Thymus (tissue), 11 donors: Measurements from ENCODE around the gene CTNNAL1. TPM values are rescaled to one million over a fixed set of nuclear protein-coding genes. Genes with fewer than 3 reads are reported as not detected.
A peak's percentile ranks its signal among the peaks of the same experiment; 100 is the strongest.

Source experiments
- DNase-seq, 9 donors: peaks; one replicate each; pipeline ENCODE4 v3.0.0-alpha.2; 2013; ENCODE audit warnings: low spot score in 9 of 9, low read depth in 6 of 9, missing footprints in 1 of 9
- H3K27ac ChIP-seq, 2 donors: one replicate each; pipeline ENCODE4 v1.5.1; 2013; ENCODE audit warnings: control low read depth in 1 of 2, low read depth in 1 of 2, low read length in 1 of 2, mild to moderate bottlenecking in 1 of 2, moderate library complexity in 1 of 2
- H3K27me3 ChIP-seq, 2 donors: one replicate each; pipeline ENCODE4 v1.5.1; 2013; ENCODE audit warnings: low read length in 1 of 2; ENCODE audit not compliant: control insufficient read depth in 2 of 2, insufficient read depth in 1 of 2
- H3K36me3 ChIP-seq, 2 donors: one replicate each; pipeline ENCODE4 v1.5.1; 2013; ENCODE audit warnings: low read length in 1 of 2, mild to moderate bottlenecking in 1 of 2, moderate library complexity in 1 of 2; ENCODE audit not compliant: control insufficient read depth in 2 of 2, insufficient read depth in 2 of 2
- H3K4me1 ChIP-seq, 2 donors: one replicate each; pipeline ENCODE4 v1.5.1; 2013; ENCODE audit warnings: low read length in 2 of 2; ENCODE audit not compliant: control insufficient read depth in 2 of 2, insufficient read depth in 2 of 2
- H3K4me3 ChIP-seq, 2 donors: one replicate each; pipeline ENCODE4 v1.5.1; 2013; ENCODE audit warnings: low read length in 2 of 2, control low read depth in 1 of 2, mild to moderate bottlenecking in 1 of 2
- H3K9me3 ChIP-seq, 2 donors: one replicate each; pipeline ENCODE4 v1.5.1; 2013; ENCODE audit warnings: low read length in 1 of 2, mild to moderate bottlenecking in 1 of 2; ENCODE audit not compliant: control insufficient read depth in 2 of 2, insufficient read depth in 1 of 2
- WGBS: extraction: QIAGEN DNeasy Blood & Tissue Kit; methylation state at CpG from one replicate; pipeline ENCODE4 v1.1.7; 2013; 5-methylcytosine and 5-hydroxymethylcytosine counted together
- polyA plus RNA-seq: library from polyadenylated mRNA; stranded (reverse); fragments of 200-250 nt; gene quantifications from one replicate; pipeline ENCODE4 v1.2.3, GENCODE V29; 2013
- total RNA-seq: library from RNA; stranded (reverse); fragments of 120-200 nt; gene quantifications from one replicate; pipeline ENCODE4 v1.2.4, GENCODE V29; 2013
- donor health status: healthy.

Gene CTNNAL1
- total and polyA plus RNA-seq, 2 donors = 26.1 to 32.2 TPM

- Histone ChIP-seq H3K27me3 (no peaks in the 10 kb centered on the region), H3K36me3 (peaks cover 0 to 4% of the 10 kb centered on the region in 2 donors), H3K27ac (peak overlapping the region; percentile 65 to 75), H3K4me3 (peak overlapping the region; percentile 67 to 86), H3K4me1 (peaks cover 7 to 18% of the 10 kb centered on the region in 2 donors), H3K9me3 (no peaks in the 10 kb centered on the region)
- DNase-seq = peak in 4 of 9 donors; percentile 13 to 35 (median 26)
- WGBS = 13% methylated on average over 29 of the region's 29 CpGs
Observed at GRCh38 chr9:109012009-109012875, 1.1 kb downstream of the CTNNAL1 start.

GRCh38 chr9:109011231-109011671 is 2.0 kb downstream of the CTNNAL1 start:
- Histone ChIP-seq H3K27me3 (no peaks in the 10 kb centered on the region), H3K4me1 (peaks cover 7 to 18% of the 10 kb centered on the region in 2 donors), H3K4me3 (no peak overlapping the region), H3K9me3 (no peaks in the 10 kb centered on the region), H3K27ac (no peak overlapping the region), H3K36me3 (no peaks in the 10 kb centered on the region)
- DNase-seq = no peak

- peak in 3 of 9 donors; percentile 32 to 63 (median 41) for DNase-seq
- 59% methylated on average over 1 of the region's 1 CpG for WGBS
- no peak overlapping the region for H3K27ac ChIP-seq
- H3K27me3 ChIP-seq = no peaks in the 10 kb centered on the region
- no peak overlapping the region for H3K4me3 ChIP-seq
- no peaks in the 10 kb centered on the region for H3K36me3 ChIP-seq
- peaks cover 7 to 18% of the 10 kb centered on the region in 2 donors for H3K4me1 ChIP-seq
- no peaks in the 10 kb centered on the region for H3K9me3 ChIP-seq
Observed at GRCh38 chr9:109010746-109011145, 2.6 kb downstream of the CTNNAL1 start.

- no peaks in the 10 kb centered on the region for H3K27me3 ChIP-seq
- H3K9me3 ChIP-seq = peaks cover 1 to 5% of the 10 kb centered on the region in 2 donors
- WGBS = 99% methylated on average over 3 of the region's 3 CpGs
- no peak overlapping the region for H3K27ac ChIP-seq
- no peak for DNase-seq
- H3K4me1 ChIP-seq = no peaks in the 10 kb centered on the region
- no peak overlapping the region for H3K4me3 ChIP-seq
- no peaks in the 10 kb centered on the region for H3K36me3 ChIP-seq
Observed at GRCh38 chr9:109005678-109006077, 7.6 kb downstream of the CTNNAL1 start.

GRCh38 chr9:109003116-109003515 is 10.2 kb downstream of the CTNNAL1 start:
- Histone ChIP-seq H3K27me3 (no peaks in the 10 kb centered on the region), H3K4me1 (no peaks in the 10 kb centered on the region)
- WGBS = 71% methylated on average over 2 of the region's 2 CpGs

GRCh38 chr9:109002141-109002540 is 11.2 kb downstream of the CTNNAL1 start:
- Histone ChIP-seq H3K27me3 (no peaks in the 10 kb centered on the region), H3K4me3 (no peak overlapping the region)

More at GRCh38 chr9:109003116-109003515, 10.2 kb downstream of the CTNNAL1 start:
- Histone ChIP-seq H3K27ac (no peak overlapping the region), H3K36me3 (no peaks in the 10 kb centered on the region), H3K4me3 (no peak overlapping the region), H3K9me3 (peaks cover 1 to 5% of the 10 kb centered on the region in 2 donors)
- DNase-seq = no peak

GRCh38 chr9:109001275-109001676 is 12.0 kb downstream of the CTNNAL1 start:
- H3K27ac ChIP-seq = no peak overlapping the region
- peaks cover 1 to 5% of the 10 kb centered on the region in 2 donors for H3K9me3 ChIP-seq
- no peaks in the 10 kb centered on the region for H3K27me3 ChIP-seq
- H3K4me1 ChIP-seq = no peaks in the 10 kb centered on the region
- no peak overlapping the region for H3K4me3 ChIP-seq
- H3K36me3 ChIP-seq = no peaks in the 10 kb centered on the region
- 61% methylated on average over 1 of the region's 1 CpG for WGBS
- no peak for DNase-seq

More at GRCh38 chr9:109002141-109002540, 11.2 kb downstream of the CTNNAL1 start:
- no peak for DNase-seq
- H3K4me1 ChIP-seq = no peaks in the 10 kb centered on the region
- 96% methylated on average over 4 of the region's 4 CpGs for WGBS
- H3K9me3 ChIP-seq = peaks cover 1 to 5% of the 10 kb centered on the region in 2 donors
- no peak overlapping the region for H3K27ac ChIP-seq
- no peaks in the 10 kb centered on the region for H3K36me3 ChIP-seq

- DNase-seq = no peak
- H3K27ac ChIP-seq = no peak overlapping the region
- peaks cover 0 to 5% of the 10 kb centered on the region in 2 donors for H3K4me1 ChIP-seq
- no peaks in the 10 kb centered on the region for H3K36me3 ChIP-seq
- 88% methylated on average over 1 of the region's 1 CpG for WGBS
- no peaks in the 10 kb centered on the region for H3K9me3 ChIP-seq
- H3K27me3 ChIP-seq = no peaks in the 10 kb centered on the region
- no peak overlapping the region for H3K4me3 ChIP-seq
Observed at GRCh38 chr9:108997112-108997511, 16.2 kb downstream of the CTNNAL1 start.

- Histone ChIP-seq H3K36me3 (no peaks in the 10 kb centered on the region), H3K27ac (no peak overlapping the region), H3K9me3 (no peaks in the 10 kb centered on the region), H3K27me3 (no peaks in the 10 kb centered on the region), H3K4me3 (no peak overlapping the region), H3K4me1 (peaks cover 0 to 5% of the 10 kb centered on the region in 2 donors)
- WGBS = 29% methylated on average over 1 of the region's 1 CpG
- no peak for DNase-seq
Observed at GRCh38 chr9:108996643-108997042, 16.7 kb downstream of the CTNNAL1 start.
